Right renal cortex interstitium (tissue), 3 donors: ENCODE data around the gene ITM2C. TPM values are rescaled to one million over a fixed set of nuclear protein-coding genes. Genes with fewer than 3 reads are reported as not detected.

ENCODE experiments used
- DNase-seq, 3 donors: peaks; one replicate each; pipeline ENCODE4 v3.0.0-alpha.2; 2013; ENCODE audit warnings: low read depth in 3 of 3, low spot score in 2 of 3
- polyA plus RNA-seq, 3 donors: library from polyadenylated mRNA; unstranded; fragments of 120-200 nt; gene quantifications; one replicate each; pipeline ENCODE4 v1.2.1, GENCODE V29; 2013; ENCODE audit not compliant: insufficient read length in 3 of 3

The ITM2C gene
- polyA plus RNA-seq, 3 donors: 814 to 1,007 (median 986) TPM

DNA sequence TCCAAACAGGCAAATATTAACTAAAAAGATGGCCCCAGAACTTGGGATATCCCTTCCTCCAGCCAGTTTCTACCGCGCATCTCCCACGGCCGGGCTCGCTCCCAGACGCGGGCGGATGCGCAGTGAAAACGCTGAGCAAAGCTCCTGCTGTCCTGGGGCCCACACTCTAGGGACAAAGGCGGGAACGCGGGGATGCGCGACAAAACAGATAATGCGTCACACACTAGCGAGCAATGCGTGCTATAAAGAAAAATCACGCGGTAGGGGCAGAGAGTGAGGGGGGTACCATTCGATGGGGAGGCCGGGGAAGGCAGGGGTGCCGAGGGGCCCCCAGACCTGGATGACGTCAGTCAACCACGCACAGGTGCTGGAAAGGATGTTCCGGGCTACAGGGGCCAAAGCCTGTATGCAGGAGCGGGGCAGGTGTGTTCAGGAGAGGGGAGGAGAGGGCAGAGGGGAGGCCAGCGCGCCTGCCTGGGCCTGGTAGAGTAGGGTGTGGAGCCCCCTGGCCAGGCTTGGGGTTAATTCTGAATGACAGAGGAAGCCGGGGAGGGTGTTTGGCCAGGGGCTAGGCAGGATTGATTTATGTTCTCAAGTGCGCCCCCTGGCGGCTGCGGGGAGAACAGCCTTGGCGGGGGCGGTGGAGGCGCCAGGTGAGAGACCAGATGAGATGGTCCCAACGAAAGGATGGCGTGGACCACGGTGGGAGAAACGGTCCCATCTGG, 14.9 kb upstream of the ITM2C start:
- DNase-seq: no peak

DNA sequence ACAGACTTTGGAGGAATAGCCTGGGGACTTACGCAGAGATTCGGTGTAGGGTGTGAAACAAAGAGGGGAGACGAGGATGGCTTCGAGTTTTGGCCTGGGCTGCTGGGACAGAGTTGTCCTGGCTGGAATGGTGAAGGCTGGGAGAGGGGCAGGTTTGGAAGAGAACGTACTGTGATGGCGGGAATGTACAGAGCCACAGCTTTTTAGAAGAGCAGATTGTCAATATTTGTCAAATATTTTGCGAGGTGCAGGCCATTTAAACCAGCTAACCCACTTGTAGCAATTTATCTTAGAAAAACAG, 14.4 kb upstream of the ITM2C start:
- no peak for DNase-seq

DNA sequence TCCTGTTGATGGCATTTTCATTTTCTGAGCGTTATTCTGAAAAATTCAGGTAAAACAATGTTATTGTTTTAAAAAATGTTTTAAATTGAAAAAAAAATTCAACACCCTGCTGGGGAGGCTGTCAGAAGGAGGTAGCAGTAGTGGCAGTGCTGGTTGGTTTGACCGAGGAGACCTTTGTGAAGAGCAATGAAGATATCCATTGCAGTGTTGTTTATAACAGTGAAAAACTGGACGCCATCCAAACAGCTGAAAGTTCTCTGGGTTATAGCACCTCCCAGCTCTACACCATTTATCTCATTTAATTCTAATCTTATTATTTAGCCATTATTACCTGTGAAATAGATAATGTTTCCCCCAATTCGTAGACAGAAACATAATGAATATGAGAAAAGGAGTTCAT, 12.6 kb upstream of the ITM2C start:
- DNase-seq: no peak

DNA sequence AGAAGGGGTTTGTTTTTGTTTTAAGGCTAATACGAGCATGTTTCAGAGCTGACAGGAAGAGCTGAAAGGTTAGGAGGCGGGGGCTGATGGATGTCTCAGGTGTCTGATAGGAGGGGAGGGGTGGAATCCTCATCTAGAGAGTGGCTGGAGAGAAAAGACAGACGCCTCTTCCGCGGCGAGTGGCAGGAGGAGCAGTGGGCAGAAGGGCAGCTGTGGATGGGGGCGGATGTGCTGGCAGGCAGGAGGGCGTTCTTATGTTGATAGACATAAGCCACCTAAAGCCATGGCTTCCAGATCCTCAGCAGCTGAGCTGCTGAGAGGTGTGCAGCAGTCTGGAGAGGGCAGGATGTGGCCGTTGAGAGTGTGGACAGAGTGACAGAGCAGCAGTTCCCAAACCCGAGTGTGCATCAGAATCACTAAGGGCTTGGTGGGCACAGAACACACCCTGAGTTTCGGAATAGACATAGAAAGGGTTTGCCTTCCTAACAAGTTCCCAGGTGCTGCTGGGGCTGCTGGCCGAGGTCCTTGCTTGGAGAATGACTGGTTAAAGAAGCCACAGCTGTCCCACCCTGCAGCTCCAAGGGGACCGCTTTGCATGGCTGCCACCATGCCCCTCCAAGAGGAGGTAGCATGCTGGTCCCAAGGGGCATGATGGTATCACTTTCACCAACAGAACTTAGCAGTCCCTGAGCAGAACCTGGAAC, 3.0 kb upstream of the ITM2C start:
- DNase-seq: no peak

DNA sequence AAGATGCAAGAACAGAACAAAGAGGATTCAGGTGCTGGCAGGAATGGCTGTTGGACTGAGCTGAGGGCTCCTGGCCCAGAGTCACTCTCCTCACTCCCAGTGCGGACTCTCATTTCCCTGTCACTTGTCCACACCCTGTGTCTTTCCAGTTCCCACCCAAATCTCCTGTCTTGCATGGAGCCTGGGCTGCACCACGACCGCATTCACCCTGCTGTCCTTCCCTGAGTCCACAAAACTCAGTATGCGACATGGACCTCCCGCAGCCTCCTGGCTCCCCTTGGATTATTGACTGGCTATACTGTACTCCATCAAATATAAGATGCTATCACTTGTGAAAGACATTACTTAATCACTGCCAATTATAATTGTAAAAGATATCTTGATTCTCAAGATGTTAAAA, 2.5 kb upstream of the ITM2C start:
- DNase-seq: no peak

DNA sequence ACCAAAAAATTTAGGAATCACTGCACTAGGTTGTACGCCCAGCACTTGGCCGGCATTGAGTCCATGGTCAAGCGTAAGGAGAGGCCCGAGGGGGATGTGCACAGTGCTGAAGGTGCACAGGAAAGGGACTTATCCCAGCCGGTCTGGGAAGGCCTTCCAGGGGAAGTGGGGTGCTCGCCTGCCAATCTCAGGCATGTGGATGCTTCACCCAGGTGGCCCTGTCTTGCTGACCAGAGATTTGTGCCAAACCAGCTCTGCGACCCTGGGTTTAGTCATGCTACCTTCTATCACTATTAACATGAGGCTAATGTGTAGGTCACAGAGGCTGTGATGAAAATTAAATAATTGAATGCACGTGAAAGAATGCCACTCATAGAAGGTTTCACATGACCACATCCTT, 1.7 kb upstream of the ITM2C start:
- no peak for DNase-seq

DNA sequence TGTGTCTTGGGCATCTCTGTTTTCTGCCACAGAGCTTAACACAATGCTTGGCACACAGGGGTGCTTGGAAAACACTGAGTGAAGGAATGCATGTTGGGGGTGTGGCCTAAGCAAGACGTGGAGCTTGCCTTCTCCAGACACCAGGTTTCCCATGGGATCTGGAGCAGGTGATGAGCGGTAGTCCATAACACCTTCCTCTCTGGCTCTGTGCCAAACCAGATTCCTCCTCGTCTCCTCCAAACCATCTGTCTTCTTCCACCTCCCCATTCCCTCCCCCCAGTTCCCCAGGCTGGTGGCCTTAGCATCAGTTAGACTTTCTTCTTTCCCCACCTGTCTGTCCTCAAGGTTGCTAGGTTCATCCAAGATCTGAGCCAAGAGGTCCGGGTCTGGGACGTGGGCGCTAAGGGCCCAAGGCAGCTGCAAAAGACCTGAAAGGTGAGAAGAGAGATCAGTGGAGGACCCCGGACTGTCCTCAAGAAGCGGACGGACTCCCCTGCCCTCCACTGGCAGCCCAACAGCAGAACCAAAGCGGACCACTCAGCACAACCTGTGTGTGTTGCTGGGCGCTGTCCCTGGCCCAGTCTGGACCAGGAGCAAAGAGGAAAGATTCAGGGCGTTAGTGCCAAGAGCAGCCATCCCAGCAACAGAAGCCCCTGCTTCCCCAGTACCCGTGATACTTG, 1.2 kb upstream of the ITM2C start:
- DNase-seq: no peak

DNA sequence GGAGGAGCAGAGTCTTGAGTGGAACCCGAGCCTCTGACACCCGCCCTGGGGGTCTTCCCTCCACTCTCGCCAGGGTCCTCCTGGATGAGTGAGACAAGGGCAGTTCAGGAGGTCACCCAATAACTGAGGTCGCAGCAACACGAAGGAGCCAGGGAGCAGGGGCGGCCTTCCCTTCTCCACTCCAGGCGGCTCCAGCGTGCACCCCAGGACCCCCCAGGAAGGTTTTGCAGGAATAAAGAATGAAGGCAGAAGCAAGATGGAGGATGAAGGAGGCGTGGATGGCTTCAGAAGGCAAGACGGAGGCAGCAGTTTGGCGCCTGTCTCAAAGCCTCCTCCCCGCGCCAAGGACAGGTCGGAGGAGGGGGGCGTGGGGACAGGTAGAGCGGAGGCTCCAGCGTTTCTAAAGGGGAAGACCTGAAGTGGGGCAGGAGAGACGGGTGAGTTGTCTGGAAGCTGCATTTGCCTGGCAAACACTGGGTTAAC, 579 bp upstream of the ITM2C start:
- no peak for DNase-seq

DNA sequence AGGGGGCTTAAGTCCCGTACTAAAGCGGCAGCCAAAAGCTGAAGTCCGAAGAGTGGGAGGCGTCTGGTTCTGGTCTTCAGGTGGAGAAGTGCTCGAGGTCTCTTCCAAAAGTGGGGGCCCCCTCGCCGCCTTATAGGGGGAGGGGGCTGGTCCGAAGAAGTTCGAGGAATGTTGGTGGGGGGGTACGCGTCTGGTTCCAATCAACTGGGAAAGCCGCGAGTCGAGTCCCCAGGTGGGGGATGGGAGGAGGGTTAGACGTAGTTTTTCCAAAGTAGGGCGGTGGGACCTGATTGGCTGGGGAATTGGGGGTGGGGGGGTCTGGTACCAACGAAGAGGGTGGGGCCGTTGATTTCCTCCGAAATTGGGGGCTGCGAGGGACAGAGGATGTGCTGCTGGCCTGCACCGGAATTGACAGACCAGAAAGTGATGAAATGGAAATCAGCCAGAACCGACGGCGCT, 594 bp downstream of the ITM2C start:
- no peak for DNase-seq

DNA sequence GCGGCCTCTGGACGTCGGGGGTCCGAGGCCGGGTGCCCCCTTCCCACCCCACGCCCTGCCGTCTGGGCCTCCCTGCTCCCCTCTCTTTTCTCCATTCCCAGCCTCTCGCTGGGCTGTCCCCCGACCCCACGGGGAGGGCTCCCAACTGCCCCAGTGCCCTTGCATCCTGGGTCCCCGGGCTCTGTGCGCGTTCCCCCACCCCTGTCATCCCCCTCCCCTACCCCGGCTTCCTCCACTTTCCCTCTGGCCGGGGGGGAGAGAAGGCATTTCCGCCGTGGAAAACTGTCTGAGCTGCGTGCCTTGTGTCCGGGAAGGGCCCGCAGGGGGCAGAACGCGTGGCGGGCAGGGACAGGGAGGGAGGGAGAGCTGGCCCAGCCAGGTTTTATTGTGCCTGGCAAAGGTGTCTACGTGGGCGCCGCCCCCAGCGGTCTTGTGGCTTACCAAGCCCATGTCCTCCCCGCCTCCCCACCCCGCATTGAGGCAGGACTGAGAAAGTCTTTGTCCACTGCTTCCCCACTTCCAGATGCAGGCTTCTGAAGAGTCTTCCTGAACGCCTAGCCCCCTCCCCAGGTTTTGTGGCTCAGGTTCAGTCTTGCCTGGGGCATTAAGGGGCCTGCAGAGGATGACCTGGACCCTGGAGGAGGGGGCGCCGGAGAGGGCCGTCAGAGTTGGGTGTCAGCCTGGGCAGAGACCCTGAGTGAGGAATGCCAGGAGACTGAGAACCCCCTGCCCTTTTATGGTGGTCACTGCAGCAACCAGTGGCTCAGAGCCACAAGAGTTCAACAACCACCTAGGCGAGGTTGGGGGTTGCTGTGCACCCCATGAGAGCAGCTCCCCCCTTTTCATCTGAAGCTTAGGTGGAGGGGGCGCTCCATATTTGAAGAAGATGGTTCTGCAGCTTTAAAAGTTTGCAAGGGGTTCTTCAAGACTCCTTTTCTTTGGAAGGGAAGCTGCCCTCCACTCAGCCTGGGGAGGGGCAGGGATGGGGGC, 1.3 kb downstream of the ITM2C start:
- DNase-seq: no peak

DNA sequence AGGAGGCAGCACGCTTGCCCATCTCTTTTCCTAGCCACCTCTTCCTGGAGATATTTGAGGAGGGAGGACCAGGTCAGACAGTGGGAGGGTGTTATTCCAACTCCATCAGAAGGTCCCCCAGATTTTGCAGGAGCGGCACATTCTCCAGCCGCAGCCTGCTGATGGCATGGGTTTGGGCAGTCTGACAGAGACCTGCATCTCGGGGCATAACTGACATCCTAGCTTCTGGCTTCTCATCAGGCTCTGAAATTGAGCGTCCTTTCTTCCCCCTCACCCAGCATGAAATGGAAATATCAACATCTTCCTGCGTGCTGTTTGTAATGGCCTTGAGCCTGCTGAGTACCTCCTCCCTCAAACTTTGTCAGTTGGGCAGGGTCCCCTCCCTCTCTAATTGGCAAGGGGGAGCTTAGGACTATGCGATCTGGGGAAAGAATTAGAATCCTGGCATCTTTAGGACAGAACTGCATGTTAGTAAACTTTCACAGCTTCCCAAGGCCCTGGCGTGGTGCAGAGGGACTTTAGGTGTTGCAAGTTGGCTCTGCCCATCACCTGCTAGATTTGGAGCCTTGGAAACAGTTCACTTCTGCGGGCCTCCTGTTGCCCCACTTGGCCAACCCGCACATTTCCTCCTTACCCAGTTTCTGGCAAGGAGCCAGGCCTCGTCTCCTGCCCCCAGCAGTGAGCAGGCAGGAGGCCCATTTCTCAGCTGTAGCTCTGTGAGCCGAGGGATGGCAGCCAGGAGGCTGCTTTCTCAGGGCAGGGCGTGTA, 2.2 kb downstream of the ITM2C start:
- DNase-seq: no peak

DNA sequence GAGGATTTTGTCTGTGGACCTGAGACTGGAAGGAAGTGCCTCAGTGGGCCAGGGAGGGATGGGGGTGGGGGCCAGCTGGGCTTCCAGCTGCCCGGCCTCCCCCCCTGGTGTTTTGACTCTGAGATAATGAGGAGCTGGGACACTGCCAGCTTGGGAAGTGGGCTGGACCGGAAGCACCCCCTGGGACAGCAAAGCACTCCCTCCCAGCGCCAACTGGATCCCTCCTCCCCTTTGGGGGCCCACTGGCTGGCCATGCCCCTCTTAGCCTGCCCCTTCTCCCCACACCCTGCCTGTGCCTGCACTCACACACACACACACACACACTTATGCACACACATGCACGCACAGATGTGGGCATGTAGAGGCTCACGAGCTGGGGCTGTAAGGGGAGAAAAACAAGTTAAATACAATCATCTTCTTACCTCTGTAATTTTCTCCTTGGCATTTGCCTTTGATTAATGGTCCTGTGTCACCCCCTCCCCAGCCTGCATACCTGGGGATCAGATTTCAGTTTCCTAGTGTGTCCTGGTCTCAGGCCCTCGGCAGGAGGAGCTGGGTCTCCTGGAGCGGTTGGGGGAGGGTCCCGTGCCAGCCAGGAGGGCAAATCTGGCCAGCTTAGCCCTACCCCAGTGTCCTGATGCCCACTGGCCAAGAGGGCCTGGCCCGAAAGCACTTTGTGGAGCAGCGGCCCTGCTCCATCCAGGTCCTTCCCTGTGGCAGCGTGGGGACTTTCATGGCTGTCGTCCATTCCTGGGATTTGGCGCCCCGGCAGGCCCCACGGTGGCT, 3.6 kb downstream of the ITM2C start:
- no peak for DNase-seq

DNA sequence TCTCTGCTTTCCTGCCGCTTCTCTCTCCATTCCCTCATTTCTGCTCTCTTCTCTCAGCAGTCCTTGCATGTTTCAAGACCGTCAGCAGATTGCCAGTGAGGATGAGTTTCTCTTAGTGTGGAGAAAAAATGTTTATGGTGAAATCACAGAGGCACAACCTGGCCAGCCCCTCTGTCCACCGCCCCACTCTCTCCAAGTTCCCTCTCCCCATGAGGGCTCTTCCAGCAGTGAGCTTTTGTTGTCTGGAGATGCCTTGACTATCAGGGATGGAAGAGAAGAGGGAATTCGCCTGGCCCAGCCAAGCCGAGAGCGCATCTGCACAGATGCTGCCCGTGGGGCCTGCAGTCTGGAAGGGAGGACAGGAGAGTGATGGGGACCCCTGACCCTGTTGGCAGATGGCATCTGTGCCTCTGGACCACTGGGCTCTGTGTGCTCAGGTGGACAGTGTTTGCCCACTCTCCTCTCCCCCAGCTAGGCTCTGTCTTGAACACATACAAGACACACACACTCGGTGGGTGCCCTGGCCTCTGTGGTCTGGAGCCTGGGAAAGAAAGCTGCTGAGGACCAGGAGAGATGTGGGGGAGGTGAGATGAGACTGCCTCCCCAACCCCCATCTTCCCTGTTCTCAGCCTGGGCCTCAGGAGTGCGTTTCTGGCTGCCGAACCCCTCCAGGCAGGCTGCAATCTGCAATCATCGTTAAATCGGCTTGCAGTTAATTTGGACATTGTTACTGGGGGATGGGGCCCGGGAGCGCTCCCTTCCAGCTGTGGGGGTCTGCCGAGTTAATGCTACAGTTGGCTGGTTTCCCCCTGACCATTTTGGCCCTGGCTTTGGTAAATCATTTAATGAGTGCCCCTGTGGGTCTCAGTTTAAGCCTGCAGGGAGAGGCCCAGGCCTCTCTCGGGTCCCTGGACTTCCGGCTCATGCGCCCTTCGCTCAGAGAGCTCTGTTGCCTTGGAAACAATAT, 4.5 kb downstream of the ITM2C start:
- DNase-seq: no peak

DNA sequence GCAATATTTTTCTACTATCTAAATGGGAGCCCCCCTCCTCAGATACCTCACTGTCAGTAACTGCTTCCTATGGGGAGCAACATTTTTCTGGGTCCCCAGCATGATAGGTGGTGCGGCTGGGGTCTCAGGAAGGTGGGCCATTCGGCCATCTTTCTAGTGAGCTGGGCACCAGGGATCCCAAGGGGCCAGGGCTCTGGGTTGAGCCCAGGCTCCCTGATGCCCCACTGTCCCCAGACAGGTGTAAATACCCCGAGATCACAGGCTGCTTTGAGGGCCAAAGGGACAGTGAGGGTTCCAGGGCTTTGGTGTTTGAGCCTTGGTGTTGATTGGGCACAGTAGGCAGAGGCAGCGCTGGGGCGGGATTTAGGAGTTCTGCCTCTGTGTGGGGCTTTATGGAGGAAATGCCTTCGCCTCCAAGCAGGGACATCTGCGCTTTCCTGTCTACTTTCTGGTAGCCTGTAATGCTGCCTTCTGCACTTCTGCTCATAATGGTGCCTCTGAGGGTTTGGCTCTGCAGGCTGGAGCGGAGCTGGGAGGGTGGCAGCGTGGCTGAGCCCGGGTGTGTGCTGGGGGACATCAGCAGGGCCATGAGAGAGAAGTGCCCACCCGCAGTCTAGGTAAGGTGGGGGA, 5.3 kb downstream of the ITM2C start:
- DNase-seq: no peak

DNA sequence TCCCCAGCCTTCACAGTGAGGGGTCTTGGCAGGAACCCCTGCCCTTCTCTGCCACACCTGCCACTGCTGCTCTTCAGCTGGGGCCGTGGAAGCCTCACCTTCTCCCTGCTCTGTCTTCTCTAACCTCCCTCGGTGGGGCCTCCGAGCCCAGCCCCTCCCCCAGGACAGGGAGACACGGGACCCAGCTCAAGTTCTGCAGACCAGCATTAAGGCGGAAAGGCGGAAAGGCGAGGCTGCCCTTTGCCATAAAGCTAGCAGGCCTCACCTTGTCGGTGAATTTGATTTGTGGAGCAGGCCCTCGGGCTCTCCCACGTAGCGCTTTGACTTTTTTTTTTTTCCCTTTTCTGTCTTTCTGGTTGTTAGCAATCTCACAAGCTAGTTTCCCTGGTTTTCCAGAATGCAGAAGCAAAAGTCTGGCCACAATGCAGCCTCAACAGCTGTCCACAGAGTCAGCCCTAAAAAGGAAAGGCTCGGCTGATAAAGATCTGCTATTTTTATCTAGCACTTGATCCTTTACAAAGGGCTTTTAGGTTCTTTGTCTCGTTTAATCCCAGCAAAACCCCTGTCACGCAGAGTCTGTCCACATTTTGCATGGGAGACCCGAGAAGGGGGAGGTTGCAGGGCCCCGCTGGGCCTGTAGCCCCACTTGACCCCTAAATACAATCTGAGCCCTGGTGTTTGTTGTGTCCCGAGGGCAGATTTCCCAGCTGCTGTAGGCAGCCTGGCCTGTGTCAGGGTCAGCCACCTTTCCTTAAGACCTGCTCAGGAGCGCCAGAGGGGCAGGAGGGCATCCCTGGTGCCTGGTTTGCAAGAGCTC, 6.0 kb downstream of the ITM2C start:
- DNase-seq: no peak

DNA sequence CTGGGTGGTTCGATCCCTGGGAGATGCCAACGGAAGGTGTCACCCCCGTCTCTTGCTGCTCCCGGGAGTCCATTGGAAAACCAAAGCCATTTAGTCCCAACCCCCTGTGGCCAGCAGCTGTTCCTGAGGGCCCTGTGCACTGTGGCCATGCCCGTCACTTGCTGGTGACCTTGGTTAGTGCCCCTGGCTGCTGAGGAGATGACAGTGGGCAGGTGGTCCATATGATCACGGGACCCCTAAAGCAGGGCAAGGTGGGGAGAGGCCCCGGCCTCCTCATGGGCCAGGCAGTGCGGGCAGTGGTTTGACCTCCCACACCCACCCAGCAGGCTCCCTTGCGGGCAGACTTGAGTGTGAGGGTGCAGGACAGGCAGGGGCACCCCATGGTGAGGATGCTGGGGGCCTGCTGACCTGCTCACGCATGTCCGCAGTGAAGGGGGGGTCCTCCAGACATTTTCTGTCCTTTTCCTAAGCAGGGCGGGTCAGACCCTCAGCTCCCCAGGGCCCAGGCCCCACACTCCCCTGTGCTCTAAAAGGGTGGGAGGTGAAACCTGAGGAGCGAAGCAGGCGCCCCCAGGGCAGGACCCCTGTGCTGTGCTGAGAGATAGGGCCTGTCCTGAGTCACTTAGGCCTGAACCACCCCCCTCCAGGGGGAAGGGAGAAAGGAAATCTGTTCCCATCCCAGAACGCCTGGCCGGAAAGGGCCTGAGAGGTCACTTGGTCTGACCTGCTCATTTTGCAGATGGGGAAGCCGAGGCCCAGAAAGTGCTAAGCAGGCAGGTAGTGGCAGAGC, 6.8 kb downstream of the ITM2C start:
- no peak for DNase-seq
